HG02938 (cell line): ENCODE measurements around the gene TUBA4A.
A peak's percentile ranks its signal among the peaks of the same experiment; 100 is the strongest.

Source experiments
- ATAC-seq: cut with Tn5 transposase; IDR thresholded peaks from one replicate; pipeline ENCODE4 v1.9.1; 2021; ENCODE audit warnings: mild to moderate bottlenecking, moderate library complexity; ENCODE audit not compliant: unreplicated experiment

The TUBA4A gene

DNA sequence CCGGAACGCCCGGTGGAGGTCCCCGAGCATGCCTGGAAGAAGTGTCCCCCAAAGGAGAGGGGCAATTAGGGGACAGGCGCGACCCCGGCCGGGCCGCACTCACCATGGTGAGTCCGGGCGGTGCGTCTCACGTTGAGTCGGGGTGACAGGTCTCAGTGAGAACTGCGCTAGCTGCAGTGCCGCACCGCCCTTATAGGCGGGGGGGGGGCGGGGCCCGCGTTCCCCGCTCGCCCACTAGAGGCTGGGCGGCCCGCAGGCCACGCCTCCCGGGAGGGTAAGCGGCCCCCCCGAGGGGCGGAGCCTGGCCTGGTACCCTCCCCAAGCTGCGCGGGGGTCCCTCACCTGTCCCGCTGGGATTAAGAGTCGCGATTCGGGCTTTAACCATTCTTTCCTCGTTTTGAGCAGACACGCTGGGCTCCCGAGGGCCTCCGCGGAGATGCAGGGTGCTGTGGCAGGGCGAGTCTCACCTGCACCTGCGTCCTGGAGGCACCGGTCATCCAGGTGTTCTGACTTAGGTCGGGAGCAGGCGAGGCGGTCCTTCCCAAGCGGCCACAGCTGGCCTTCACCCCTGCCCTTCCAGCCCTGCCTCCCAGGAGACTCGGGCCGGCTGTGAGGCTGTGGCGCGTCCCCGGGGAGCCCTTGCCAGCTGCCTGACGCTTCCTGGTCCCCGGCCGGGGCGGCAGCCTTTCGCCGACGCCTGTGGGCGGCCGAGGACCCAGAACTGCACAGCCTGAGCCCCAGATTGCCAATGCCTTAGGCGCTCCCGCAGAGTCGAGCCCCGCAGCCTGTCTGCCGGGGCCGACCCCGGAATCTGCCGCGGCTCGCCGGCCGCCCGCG lies at the start of gene TUBA4A:
Gene TUBA4A, minus strand, starts transcription at position 166 of the 837 bp plus-strand sequence. Its CDS starts 60 bp downstream, at position 106.
- peak; percentile 46 for ATAC-seq

DNA sequence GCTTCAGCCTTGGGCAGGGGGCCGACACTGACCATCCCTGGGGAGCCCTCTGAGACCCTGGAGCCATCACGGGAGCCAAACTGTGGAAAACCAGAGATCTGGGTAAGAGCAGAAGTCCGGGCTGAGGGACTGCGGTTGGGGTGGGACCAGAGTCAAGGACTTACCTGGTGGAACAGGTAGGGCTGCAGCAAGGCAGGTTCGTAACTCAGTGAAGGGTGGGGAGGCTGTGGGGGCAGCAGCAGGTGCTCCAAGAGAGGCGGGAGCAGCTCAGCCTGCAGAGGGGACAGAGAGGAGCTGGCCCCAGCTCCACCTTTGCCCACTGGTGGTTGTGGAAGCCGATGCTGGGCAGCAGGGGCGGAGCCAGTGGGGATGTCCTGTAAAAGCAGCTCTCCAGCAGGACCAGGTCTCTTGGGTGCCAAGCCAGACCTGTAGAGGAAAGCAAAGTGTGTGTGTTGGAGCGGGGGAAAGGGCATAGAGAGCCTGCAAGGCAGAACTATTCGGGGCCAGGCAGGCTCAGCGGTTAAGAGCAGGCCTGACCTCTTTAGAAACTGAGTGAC lies 48.8 kb upstream of the TUBA4A start:
- no peak for ATAC-seq

DNA sequence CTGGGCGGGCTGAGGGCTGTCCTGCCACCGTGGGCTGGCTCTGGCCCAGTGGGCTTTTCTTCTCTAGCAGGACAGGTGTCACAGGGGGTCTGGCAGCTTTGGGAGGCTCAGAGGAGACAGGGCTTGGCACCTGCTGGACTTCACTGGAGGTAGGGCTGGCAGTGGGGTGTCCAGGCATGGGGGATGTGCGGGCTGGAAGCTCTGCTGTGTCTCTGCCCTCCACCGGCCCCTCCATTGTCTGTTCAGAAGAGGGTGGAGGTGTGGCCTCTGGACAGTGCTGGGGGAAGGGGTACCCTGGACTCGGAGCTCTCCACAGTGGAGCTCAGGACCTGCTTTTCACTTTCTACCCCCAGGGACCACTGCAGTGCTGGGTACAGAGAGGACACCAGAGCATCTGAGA lies 46.3 kb upstream of the TUBA4A start:
- ATAC-seq = no peak

DNA sequence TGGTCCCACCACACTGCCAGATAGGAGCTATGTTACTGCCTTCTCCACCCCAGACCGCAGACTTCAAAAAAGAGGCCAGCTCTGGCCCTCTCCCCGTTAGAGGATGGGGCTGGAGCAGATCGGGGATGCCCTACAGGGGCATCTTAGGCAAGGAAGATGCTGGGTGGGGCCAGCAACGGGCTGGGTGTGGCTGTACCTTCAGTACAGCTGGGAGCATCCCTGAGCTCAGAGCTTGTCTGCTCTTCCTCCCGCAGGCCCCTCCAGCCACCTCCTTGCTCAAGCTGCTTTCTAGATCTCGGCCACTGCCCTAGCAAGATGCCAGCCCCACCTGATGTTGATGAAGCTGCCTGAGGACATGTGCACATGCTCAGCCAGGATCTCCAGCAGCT lies 45.6 kb upstream of the TUBA4A start:
- no peak for ATAC-seq

DNA sequence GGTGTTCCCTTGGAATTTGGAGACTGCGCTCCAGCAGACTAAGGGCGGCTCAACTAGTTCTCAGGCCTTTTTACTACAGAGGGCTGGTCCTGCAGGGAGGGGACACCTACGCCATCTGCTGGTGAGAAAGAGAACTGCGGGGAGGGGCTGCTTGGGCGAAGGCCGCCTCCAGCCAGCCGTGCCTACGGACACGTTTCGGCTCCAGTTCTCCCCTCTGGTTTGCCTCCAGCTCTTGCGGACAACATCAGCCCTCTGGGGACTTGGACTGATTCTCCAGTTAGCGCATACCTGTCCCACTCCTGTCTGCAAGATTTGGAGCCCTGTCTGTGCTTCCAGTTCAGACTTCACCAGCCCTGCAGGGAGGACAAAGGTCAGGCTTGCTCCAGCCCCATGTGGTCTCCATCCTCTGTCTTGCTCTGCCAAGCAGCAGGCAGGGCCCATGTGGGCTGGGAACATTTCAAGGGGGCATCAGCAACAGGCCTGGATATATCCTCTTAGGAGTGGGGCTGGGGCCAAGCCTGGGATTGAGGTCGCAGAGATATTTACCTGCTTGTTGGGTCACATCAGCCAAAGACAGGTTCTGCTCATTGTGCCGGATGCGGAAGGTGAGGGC lies 45.1 kb upstream of the TUBA4A start:
- peak; percentile 40 for ATAC-seq

DNA sequence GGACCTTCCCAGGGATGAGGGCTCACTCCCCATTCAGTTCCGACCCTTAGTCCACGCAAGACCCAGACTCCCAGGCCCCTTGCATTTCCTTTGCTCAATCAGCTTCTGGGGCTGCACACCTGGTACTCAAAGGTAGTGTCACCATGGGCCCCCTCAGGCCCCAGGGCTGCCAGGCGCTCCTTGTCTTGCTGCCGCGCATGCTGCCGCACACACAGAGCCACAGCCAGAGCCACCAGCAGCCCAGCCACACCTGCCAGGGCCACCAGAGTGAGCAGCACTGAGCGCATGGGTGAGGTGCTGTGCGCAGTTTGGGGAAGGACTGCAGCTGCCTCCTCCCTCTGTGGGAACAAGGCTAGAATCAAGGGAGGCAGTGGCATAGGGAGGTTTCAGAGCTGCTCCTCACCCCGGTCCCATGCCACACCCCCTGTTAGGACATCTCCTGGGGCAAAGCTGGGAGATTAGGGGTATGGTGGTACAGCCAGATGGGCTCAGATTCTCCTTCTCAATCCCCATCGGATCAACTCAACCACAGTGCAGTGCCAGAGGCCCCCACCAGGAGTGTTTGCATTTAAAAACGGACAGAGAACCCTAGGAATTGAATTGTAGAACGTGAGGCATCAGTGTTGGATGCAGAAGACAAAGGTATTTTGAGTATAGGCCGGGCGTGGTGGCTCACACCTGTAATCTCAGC lies 44.2 kb upstream of the TUBA4A start:
- ATAC-seq = no peak

DNA sequence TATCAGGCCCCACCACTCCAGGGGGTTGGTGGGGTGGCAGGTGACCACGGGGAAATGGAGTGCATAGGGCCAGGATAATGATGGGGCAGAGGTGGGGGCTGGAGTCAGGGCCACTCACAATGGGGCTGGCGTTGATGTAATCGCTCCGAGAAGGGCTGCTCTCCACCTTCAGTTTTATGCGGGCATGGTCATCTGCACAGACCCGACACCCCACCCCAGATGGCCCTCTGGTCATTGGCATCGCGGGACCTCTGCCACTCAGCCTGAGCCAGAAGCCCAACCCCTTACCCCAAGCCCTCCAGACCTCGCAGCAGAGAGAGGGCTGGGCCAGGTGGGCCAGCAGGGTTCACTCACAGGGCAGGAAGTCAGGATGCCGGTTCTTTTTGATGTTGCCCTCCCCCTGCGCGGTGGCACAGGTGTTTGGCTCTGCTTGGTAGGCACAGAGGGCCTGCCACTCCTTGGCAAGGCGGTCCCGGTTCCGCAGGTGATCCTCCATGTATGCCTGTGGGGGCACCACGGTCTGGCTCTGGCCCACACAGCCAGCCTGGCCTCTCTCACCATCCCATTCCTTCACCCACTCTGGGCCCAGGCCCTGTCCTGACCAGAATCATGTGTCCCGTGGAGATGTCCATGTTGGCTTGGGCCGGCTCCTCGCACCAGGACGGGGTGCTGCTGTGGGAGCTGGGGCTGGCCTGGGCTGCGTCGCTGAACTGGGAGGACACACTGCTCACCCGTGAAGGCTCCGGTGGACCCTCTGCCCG lies 43.1 kb upstream of the TUBA4A start:
- ATAC-seq = no peak

DNA sequence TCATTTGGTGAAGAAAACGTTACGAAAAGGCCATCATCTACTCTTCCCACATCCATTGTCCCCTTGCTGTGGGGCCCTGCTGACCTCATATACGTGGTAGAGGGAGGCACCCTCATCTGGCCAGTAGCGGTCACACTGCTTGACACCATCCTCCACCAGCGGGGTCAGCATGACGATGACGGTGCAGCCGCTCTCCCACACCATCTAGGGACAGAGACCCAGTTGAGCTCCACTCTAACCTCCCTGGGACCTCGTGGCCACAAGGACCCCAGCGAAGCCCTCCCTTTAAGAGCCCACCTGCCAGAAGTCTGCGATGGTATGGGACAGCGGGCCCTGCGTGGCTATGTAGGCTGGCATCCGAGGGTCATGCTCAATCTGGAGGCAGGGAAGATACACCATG lies 42.4 kb upstream of the TUBA4A start:
- ATAC-seq = no peak

DNA sequence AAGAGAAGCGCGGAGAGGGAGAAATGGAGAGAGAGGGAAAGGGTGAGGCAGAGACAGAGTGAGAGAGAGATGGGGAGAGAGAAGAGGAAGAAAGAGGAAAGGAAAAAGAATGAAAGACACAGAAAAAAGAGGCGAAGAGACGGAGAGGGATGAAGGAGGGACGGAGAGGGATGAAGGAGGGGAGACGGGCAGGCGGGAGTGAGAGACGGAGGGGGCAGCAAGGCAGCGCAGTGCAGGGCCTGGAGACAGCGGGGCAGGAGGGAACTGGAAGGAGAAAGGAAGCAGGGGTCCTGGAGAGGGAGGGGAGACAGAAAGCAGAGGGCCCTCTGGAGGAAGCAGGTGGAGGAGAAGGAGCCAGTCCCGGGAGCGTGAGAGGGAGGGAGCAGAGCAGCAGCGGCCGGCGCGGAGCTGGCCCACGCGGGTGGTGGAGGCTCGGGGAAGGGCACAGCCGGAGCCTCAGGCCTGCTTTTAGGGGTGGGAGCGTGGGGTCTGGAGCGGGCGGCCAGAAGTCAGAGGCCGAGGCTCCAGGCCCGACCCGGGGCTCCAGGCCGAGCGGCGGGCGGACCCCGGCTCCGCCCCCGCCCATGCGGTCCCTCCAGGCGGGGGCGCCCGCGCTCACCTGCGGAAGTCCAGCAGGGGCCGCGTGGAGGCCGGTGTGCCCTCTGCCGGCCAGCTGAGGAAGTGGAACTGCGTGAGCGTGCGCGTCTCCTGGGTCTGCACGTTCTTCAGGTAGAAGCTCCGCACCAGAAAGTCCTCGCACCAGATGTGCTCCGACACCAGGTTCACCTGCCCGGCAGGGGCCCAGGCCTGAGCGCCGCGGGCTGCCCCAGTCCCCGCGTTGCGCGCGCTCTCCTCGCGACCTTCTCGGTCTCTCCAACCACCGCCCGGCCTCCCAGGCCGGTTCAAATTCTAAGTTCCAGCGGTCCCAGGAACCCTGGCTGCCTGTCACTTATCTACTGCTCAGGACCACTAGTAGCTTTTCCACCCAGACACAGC lies 40.9 kb upstream of the TUBA4A start:
- ATAC-seq = peak; percentile 81

DNA sequence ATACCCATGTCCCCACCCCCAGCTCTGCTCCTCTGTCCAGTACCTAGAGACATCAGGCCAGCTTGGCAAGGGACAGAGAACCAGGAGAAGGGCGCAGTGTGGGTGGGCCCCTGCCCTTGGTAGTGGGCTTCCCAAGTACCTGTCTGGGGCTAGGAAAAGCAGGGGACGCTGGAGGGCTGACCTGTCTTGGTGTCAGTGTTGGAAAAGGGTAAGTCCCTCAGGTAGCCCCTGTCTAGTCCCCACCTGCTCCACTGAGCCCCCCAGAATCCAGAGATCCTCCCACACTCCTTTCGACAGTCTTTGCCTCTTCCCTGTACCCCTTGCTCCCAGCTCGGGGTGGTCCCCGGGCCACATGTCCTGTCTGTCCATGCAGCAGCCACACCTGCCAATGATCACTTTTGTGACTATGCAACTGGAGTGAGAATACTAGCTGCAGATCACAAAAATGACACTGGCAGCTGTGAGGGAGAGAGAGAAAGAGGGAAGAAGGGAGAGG lies 40.1 kb upstream of the TUBA4A start:
- no peak for ATAC-seq

DNA sequence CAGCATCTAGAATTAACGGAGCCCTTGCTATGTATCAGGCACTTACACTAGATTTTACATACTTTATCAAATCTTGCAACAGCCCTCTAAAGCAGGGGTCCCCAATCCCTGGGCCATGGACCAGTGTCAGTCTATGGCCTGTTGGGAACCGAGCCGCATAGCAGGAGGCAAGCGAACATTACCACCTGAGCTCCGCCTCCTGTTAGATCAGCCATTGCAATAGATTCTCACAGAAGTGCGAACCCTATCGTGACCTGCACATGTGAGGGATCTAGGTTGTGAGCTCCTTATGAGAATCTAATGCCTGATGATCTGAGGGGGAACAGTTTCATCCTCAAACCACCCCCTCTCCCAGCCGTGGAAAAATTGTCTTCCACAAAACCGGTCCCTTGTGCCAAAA lies 38.9 kb upstream of the TUBA4A start:
- no peak for ATAC-seq

DNA sequence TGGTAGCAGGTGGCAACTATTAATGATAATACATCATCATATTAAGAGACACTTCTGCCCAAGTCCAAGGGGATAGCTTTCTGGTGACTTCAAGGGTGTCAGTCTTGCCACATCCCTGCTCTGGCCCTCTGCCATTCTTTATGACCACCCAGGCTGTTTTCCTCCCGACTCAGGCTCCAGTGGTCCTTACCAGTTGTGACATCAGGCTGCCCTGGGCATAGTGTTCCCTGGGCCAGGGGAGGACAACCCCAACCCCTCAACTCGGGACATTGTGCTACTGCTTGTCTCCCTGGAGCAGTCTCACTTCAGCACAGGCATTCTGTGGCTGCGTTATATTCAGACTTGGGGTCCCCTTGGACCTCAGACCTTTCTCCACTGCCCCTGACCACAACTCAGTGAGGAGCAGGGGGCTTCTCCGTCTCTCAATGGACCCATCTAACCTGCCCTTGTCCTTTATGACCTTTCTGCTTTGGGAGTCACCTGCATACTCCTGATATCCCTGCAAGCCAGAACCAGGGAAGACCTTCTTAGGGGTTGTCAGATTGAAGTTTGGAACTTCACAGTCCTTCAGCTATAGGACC lies 38.3 kb upstream of the TUBA4A start:
- ATAC-seq = no peak

DNA sequence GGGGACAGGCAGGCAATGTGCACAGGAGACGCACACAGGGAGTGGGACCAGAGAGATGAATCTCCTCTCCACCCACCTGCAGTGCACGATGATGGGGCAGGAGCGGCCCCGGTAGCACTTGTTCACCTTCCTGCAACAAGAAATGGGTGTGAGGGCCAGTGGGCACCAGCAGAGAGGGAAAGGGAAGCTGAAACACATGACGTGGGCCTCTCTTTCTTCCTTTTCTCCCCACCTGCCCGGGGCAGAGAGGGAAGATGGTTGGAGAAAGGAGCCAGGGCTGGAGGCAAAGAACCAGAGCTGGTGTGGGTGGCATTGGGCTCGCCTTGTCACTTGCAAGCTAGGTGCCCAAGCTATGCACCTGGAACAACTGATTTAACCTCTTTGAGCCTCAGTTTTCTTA lies 37.7 kb upstream of the TUBA4A start:
- no peak for ATAC-seq

DNA sequence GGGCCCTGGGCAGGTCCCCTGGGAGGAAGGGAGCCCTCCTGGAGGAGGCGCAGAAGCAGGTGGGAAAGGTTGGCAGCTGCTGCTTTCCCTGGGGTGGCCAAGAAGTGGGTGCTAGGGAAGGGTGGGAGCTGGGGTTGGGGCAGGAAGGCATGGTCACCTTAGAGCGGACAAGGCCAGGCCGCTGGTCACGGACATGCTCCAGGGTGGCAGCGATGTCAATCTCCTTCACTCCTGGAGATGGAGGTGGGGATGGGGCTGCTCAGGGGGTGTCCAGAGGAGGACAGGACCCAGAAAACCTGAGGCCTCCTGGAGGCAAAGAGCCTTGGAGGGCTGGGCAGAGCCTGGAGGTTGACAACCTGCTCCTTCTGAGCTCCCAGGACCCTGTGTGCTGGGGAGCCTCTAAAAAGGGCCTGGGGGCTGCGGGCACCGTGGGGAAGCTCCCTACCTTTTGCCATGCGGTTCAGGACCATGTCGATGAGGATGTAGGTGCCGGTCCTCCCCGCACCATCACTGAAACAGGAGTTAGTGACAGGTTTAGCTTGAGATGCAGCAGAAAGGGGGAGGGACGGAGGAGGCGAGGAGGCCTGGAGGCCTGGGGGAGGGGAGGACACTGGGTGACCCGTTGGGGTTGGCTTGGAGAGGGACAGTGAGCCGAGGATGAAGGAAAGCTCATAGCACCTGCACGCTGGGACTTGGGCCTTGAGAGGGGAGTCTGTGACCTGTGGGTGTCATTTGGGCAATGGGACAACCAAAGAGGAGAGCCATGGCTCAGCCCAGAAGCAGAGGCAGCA lies 36.9 kb upstream of the TUBA4A start:
- ATAC-seq = no peak

DNA sequence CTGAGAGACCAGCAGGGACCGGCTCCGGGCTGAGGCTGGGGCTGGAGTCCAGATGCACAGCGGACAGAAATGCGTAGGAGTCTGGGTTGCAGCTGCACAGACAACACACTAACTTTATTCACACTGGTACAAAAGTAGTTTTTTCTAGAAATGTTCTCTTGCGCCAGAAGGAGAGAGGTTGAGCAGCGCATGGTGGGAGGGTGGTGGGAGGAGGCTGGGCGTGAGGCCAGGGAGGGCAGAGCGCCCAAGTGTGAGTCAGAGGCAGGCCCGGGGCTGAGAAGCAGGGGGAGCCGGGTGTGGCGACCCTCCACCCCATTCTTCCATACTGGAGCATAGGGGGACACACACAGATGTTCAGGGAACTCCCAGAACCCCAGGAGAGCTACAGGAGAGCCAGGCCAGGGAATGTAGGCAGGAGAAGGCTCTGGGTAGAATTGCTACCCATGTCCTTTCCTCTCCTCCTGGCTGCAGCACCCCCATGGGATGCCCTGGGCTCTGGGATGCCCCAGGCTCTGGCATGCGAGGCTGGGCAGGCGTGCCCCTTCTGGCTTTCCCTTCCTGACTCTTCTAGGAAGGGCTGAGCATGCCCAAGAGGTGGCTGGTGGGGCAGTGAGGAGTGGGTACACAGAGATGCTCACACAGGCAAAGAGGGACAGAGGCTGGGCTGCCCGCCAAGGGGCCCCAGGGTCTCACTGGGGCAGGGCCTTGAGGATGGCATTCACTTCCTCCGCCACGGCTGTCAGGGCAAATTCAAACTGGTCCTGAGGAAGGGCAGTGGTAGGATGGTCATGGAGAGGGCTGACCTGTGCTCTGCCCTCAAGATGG lies 36.0 kb upstream of the TUBA4A start:
- no peak for ATAC-seq

DNA sequence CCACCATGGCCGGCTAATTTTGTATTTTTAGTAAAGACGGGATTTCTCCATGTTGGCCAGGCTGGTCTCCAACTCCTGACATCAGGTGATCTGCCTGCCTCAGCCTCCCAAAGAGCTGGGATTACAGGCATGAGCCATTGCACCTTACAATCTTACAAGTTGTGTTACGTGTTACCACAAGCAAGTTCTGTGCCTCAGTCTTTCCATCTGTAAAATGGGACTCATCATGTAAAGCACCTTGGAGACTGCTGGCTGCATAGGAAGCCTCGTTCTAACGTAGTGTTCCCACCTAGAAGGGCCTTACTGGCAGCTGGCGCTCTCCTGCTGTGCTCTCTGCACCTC lies 35.4 kb upstream of the TUBA4A start:
- ATAC-seq = no peak

DNA sequence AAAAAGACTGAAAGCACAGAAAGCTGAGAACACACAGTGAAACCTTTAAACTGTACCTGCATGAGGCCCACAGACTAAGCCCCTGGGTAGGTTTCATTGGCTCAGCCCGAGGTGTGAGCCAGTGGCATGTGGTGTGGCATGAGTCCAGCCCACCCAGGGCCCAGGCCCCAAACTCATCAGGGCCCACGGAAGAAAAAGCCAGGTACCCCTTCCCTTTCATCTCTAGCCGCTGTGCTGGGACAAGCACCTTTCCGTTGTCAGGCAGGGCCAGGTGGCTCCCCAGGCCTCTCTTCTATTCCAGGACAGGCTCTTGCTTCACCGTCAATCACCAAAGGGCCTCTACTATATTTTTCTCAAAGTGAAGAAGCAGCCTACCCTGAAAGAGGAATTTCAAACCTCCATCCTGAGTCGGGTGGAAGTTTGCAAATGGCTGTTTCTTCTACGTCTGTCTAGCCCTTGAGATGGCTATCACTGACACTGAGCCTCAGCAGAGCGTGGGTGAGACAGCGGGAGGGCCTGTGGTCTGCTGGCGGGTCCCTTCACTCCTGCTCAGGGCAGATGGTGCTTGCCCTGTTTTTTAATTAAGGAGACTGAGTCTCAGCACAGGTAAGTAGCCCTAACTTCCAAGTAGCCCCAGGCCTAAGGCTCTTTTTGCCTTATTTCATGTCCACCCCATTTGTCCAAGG lies 34.0 kb upstream of the TUBA4A start:
- ATAC-seq = no peak
